Fibroblast of lung (primary cell): Measurements from ENCODE around the gene CNNM2.

Source experiments
- EZH2 ChIP-seq: IDR thresholded peaks from 2 replicates; pipeline ENCODE4 v1.5.1; 2012; ENCODE audit warnings: low read length, control low read depth, mild to moderate bottlenecking; ENCODE audit errors: missing control alignments
- TF ChIP-seq, protein P1 (sequence below), 2 donors: IDR thresholded peaks in 1 of 2; conservative IDR thresholded peaks in 1 of 2; 1 replicate in 1 of 2; 2 replicates in 1 of 2; pipeline ENCODE4 v1.5.1; 2011 to 2012; ENCODE audit warnings: low read length in 2 of 2, control low read depth in 1 of 2, inconsistent platforms in 1 of 2, low read depth in 1 of 2, mild to moderate bottlenecking in 1 of 2

GRCh38 chr10:102965311-102965851 is 47.3 kb downstream of the CNNM2 start:
- no peak for TF ChIP-seq EZH2
- TF ChIP-seq, protein P1, sequence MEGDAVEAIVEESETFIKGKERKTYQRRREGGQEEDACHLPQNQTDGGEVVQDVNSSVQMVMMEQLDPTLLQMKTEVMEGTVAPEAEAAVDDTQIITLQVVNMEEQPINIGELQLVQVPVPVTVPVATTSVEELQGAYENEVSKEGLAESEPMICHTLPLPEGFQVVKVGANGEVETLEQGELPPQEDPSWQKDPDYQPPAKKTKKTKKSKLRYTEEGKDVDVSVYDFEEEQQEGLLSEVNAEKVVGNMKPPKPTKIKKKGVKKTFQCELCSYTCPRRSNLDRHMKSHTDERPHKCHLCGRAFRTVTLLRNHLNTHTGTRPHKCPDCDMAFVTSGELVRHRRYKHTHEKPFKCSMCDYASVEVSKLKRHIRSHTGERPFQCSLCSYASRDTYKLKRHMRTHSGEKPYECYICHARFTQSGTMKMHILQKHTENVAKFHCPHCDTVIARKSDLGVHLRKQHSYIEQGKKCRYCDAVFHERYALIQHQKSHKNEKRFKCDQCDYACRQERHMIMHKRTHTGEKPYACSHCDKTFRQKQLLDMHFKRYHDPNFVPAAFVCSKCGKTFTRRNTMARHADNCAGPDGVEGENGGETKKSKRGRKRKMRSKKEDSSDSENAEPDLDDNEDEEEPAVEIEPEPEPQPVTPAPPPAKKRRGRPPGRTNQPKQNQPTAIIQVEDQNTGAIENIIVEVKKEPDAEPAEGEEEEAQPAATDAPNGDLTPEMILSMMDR (conservative IDR thresholded peaks at IDR 0.05 in 1 of 2, IDR thresholded peaks at IDR 0.05 in 1 of 2; ENCODE audit: low read depth in 1 of 2, low read length in 2 of 2), result no peak
